Astrocyte (in vitro differentiated cells and primary cell): ENCODE results near the gene NDUFB7. TPM values are rescaled to one million over a fixed set of nuclear protein-coding genes. Genes with fewer than 3 reads are reported as not detected.
"Not testable (repeated sequence)": the region's sequence is repeated elsewhere in the genome, so short reads cannot be mapped to it uniquely, and the experiment has no call there.

Experiments used
- DNase-seq: peaks from one replicate; pipeline ENCODE4 v3.0.0-alpha.2; 2010; ENCODE audit warnings: low read depth
- FAIRE-seq: peaks from 2 replicates; lab custom pipeline; 2011; peaks lifted over from hg19 to GRCh38; lab: Jason Lieb, UNC
- H2AFZ ChIP-seq: 2 replicates; pipeline ENCODE4 v1.6.0; 2012; ENCODE audit warnings: low read depth, low read length, inconsistent platforms
- H3K27ac ChIP-seq: 2 replicates; pipeline ENCODE4 v1.5.1; 2011; ENCODE audit warnings: low read depth, low read length, inconsistent platforms
- H3K27me3 ChIP-seq: 2 replicates; pipeline ENCODE4 v1.6.0; 2011; ENCODE audit warnings: low read length, inconsistent platforms; ENCODE audit not compliant: insufficient read depth
- H3K36me3 ChIP-seq: 2 replicates; pipeline ENCODE4 v1.5.1; 2011; ENCODE audit warnings: low read length, inconsistent platforms; ENCODE audit not compliant: insufficient read depth
- H3K4me1 ChIP-seq: 2 replicates; pipeline ENCODE4 v1.5.1; 2011; ENCODE audit warnings: low read length, inconsistent platforms; ENCODE audit not compliant: insufficient read depth
- H3K4me2 ChIP-seq: 2 replicates; pipeline ENCODE4 v1.6.0; 2012; ENCODE audit warnings: low read length, inconsistent platforms
- H3K4me3 ChIP-seq: 2 replicates; pipeline ENCODE4 v1.5.1; 2011; ENCODE audit warnings: low read depth, mild to moderate bottlenecking, low read length, inconsistent platforms; ENCODE audit not compliant: insufficient read depth
- H3K79me2 ChIP-seq: 2 replicates; pipeline ENCODE4 v1.6.0; 2012; ENCODE audit warnings: mild to moderate bottlenecking, low read length, inconsistent platforms; ENCODE audit not compliant: insufficient read depth
- H3K9ac ChIP-seq: 2 replicates; pipeline ENCODE4 v1.6.0; 2012; ENCODE audit warnings: mild to moderate bottlenecking, low read length, inconsistent platforms
- H3K9me3 ChIP-seq: 2 replicates; pipeline ENCODE4 v1.5.1; 2012; ENCODE audit warnings: low read depth, mild to moderate bottlenecking, low read length, inconsistent platforms; ENCODE audit not compliant: insufficient read depth
- H4K20me1 ChIP-seq: 2 replicates; pipeline ENCODE4 v1.6.0; 2012; ENCODE audit warnings: low read length, inconsistent platforms; ENCODE audit not compliant: insufficient read depth
- H3K27ac Mint-ChIP-seq: one replicate; pipeline ENCODE4 v1.8.0; 2021; ENCODE audit warnings: mild to moderate bottlenecking, mixed read lengths; ENCODE audit not compliant: unreplicated experiment
- H3K27me3 Mint-ChIP-seq: one replicate; pipeline ENCODE4 v1.8.0; 2021; ENCODE audit warnings: low read depth, mixed read lengths; ENCODE audit not compliant: unreplicated experiment
- H3K36me3 Mint-ChIP-seq: one replicate; pipeline ENCODE4 v1.8.0; 2021; ENCODE audit warnings: low read depth, mixed read lengths; ENCODE audit not compliant: unreplicated experiment
- H3K4me1 Mint-ChIP-seq: one replicate; pipeline ENCODE4 v1.8.0; 2021; ENCODE audit warnings: low read depth, mixed read lengths; ENCODE audit not compliant: unreplicated experiment
- H3K4me3 Mint-ChIP-seq: one replicate; pipeline ENCODE4 v1.8.0; 2021; ENCODE audit warnings: mild to moderate bottlenecking, moderate library complexity, mixed read lengths; ENCODE audit not compliant: unreplicated experiment
- H3K9me3 Mint-ChIP-seq: one replicate; pipeline ENCODE4 v1.8.0; 2021; ENCODE audit warnings: mild to moderate bottlenecking, mixed read lengths; ENCODE audit not compliant: unreplicated experiment
- EZH2 ChIP-seq: IDR thresholded peaks from 2 replicates; pipeline ENCODE4 v1.6.1; 2012; ENCODE audit warnings: mild to moderate bottlenecking, low read length, inconsistent platforms; ENCODE audit not compliant: insufficient read depth
- total RNA-seq: library from RNA; stranded (reverse); gene quantifications from 2 replicates; pipeline ENCODE4 v1.2.1, GENCODE V29; 2021
- TF ChIP-seq, protein P1 (sequence below): IDR thresholded peaks from 2 replicates; pipeline ENCODE4 v1.5.1; 2011; ENCODE audit warnings: low read depth, mild to moderate bottlenecking, inconsistent platforms, low read length, moderate library complexity; ENCODE audit not compliant: insufficient read depth

The NDUFB7 gene
- total RNA-seq, 1 donor from 2014 or later, result 161 TPM

DNA sequence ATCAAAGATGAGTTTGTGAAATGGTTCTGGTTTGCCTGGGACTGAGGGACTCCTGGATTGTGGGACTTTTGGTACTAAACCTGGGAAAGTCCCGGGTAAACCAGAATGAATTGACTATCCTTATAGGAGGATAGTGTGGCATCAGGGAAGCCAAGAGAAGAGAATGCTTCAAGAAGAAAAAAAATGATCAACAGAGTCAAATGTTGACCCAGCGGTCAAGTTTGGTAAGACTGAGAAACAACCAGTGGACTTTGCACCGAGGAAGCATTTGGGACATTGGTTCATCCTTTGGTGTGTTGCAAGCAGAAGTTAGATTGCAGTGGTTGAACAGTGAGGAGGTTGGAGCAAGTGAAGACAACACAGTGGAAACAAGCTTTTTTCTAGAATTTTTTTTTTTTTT, 44.5 kb upstream of the NDUFB7 start:
- Mint-ChIP-seq H3K36me3 (no peaks in the 10 kb centered on the region), H3K27ac (no peak overlapping the region), H3K27me3 (no peaks in the 10 kb centered on the region), H3K9me3 (peaks cover 17% of the 10 kb centered on the region), H3K4me3 (no peak overlapping the region), H3K4me1 (no peaks in the 10 kb centered on the region)
- no peak for FAIRE-seq
- Histone ChIP-seq H3K4me2 (no peak overlapping the region), H3K36me3 (no peaks in the 10 kb centered on the region), H3K27me3 (no peaks in the 10 kb centered on the region), H2AFZ (no peak overlapping the region), H3K4me3 (no peak overlapping the region), H3K9ac (no peak overlapping the region), H4K20me1 (no peaks in the 10 kb centered on the region), H3K79me2 (no peaks in the 10 kb centered on the region), H3K4me1 (no peaks in the 10 kb centered on the region), H3K9me3 (peaks cover 2% of the 10 kb centered on the region), H3K27ac (no peak overlapping the region)
- DNase-seq, result no peak
- no peak for TF ChIP-seq EZH2
- TF ChIP-seq, protein P1, sequence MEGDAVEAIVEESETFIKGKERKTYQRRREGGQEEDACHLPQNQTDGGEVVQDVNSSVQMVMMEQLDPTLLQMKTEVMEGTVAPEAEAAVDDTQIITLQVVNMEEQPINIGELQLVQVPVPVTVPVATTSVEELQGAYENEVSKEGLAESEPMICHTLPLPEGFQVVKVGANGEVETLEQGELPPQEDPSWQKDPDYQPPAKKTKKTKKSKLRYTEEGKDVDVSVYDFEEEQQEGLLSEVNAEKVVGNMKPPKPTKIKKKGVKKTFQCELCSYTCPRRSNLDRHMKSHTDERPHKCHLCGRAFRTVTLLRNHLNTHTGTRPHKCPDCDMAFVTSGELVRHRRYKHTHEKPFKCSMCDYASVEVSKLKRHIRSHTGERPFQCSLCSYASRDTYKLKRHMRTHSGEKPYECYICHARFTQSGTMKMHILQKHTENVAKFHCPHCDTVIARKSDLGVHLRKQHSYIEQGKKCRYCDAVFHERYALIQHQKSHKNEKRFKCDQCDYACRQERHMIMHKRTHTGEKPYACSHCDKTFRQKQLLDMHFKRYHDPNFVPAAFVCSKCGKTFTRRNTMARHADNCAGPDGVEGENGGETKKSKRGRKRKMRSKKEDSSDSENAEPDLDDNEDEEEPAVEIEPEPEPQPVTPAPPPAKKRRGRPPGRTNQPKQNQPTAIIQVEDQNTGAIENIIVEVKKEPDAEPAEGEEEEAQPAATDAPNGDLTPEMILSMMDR, result no peak

DNA sequence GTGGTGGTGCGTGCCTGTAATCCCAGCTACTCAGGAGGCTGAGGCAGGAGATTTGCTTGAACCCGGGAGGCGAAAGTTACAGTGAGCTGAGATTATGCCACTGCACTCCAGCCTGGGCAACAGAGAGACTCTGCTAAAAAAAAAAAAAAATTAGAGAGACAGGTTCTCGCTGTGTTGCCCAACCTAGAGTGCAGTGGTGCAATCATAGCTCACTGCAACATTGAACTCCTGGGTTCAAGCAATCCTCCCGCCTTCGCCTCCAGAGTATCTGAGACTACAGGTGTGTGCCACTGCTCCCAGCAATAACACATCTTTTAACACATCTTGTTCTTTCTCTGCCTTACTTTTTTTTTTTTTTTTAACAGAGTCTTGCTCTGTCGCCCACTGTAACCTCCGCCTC, 43.8 kb upstream of the NDUFB7 start:
- Histone ChIP-seq H4K20me1 (no peaks in the 10 kb centered on the region), H3K36me3 (no peaks in the 10 kb centered on the region), H3K9ac (no peak overlapping the region), H3K4me2 (no peak overlapping the region), H3K9me3 (peaks cover 2% of the 10 kb centered on the region), H3K79me2 (no peaks in the 10 kb centered on the region), H2AFZ (no peak overlapping the region), H3K4me1 (no peaks in the 10 kb centered on the region), H3K27ac (no peak overlapping the region), H3K4me3 (no peak overlapping the region), H3K27me3 (no peaks in the 10 kb centered on the region)
- Mint-ChIP-seq H3K27ac (no peak overlapping the region), H3K36me3 (no peaks in the 10 kb centered on the region), H3K9me3 (peaks cover 19% of the 10 kb centered on the region), H3K4me3 (no peak overlapping the region), H3K27me3 (no peaks in the 10 kb centered on the region), H3K4me1 (no peaks in the 10 kb centered on the region)
- no peak for FAIRE-seq
- TF ChIP-seq, protein P1, result no peak
- TF ChIP-seq EZH2, result no peak
- DNase-seq, result no peak

DNA sequence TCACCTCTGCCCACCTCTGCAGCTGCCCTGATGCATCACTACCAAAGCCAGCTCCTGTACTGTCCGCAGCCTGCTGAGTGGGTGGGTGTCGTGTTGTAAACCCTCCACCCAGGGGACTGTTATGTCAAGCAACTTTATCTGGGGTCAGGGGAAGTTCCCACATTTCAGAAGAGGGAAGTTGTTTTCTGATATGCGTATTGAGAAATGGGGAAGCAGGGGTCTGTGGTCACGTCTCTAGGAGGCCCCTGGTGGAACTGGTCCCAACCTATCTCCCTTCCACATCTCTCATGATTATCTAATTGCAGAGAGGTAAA, 42.2 kb upstream of the NDUFB7 start:
- Histone ChIP-seq H3K4me1 (no peaks in the 10 kb centered on the region), H3K4me3 (no peak overlapping the region), H3K27ac (no peak overlapping the region), H3K79me2 (no peaks in the 10 kb centered on the region), H2AFZ (no peak overlapping the region), H3K36me3 (no peaks in the 10 kb centered on the region), H4K20me1 (no peaks in the 10 kb centered on the region), H3K4me2 (no peak overlapping the region), H3K9ac (no peak overlapping the region), H3K9me3 (peaks cover 2% of the 10 kb centered on the region), H3K27me3 (no peaks in the 10 kb centered on the region)
- Mint-ChIP-seq H3K4me3 (no peak overlapping the region), H3K27ac (no peak overlapping the region), H3K9me3 (peaks cover 20% of the 10 kb centered on the region), H3K27me3 (peaks cover 4% of the 10 kb centered on the region), H3K36me3 (no peaks in the 10 kb centered on the region), H3K4me1 (no peaks in the 10 kb centered on the region)
- FAIRE-seq, result no peak
- TF ChIP-seq EZH2, result no peak
- TF ChIP-seq, protein P1, result no peak
- DNase-seq, result no peak

DNA sequence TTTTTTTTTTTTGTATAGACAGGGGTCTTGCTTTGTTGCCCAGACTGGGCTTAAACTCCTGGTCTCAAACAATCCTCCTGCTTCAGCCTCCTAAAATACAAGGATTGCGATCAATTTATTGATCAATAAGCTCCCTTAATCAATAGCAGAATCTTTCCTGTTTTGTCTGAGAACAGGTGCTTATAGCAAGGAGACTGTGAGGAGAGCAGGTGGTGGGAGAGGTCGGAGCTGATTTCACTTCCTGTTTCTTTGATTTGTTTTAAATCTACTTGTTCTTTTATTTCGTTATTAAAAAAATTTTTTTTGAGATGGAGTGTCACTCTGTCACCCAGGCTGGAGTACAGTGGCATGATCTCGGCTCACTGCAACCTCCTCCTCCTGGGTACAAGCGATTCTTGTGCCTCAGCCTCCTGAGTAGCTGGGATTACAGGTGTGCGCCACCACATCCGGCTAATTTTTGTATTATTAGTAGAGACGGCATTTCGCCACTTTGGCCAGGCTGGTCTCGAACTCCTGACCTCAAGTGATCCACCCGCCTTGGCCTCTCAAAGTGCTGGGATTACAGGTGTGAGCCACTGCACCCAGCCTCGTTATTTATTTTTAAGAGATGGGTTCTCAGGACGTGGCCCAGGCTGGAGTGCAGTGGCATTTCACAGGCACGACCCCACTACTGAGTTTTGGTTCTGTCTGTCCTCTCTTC, 41.7 kb upstream of the NDUFB7 start:
- H3K27me3 Mint-ChIP-seq, H3K79me2 ChIP-seq, H3K4me3 ChIP-seq, H3K9ac ChIP-seq, H3K27me3 ChIP-seq, H3K36me3 Mint-ChIP-seq, H3K4me1 Mint-ChIP-seq, H4K20me1 ChIP-seq, H3K4me1 ChIP-seq, H3K4me2 ChIP-seq, H3K9me3 ChIP-seq, H3K4me3 Mint-ChIP-seq, H3K27ac Mint-ChIP-seq, H3K36me3 ChIP-seq, H2AFZ ChIP-seq, FAIRE-seq, H3K27ac ChIP-seq, DNase-seq: not testable (repeated sequence)
- H3K9me3 Mint-ChIP-seq, result peaks cover 17% of the 10 kb centered on the region
